Pulmonary artery endothelial cell (primary cell): ENCODE data around the gene PPP3CA. TPM values are rescaled to one million over a fixed set of nuclear protein-coding genes. Genes with fewer than 3 reads are reported as not detected.

Experiments
- DNase-seq: peaks from one replicate; pipeline ENCODE4 v3.0.0-alpha.2; 2011; ENCODE audit warnings: low read depth, low spot score
- total RNA-seq: library from RNA; depleted of rRNA; stranded (reverse); fragments of >200 nt; gene quantifications from 2 replicates; pipeline ENCODE4 v1.2.3, GENCODE V29; 2014

PPP3CA gene
- total RNA-seq, 1 donor from 2014 or later = 72.6 TPM

DNA sequence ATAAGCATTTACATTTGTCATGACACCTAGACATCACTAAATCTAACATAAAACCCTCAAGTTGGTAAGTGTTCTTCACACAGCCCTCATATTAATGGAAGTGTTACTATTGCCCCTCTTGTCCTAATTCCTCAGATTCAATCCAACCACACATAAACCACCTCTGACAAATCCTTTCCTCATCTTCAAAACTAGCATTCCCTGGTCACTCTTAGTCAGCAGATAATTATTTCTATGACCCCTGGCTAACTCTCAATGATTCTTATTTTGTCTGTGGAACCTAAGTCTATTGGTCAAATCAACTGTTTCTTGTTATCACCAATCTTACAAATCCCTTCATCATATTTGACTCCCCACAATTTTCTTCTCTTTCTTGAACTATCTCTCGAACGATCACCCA lies 168.6 kb downstream of the PPP3CA start:
- no peak for DNase-seq

DNA sequence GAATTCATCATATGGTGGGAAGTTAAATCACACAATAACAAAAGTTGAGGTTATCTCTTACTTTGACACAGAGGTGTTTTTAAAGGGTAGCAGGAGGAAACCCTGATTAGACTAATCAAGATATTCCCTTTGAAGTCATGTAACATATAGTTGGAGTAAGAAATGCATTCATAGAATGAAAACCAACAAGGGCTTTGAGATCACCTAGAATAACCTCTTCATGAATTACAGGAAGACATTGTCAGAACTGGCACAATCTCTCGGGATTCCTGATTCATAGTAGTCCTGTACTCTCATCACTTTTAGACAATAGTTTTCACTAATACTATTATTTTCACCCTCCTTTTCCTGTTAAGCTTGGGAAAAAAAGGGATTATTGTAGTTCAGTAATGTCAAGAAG lies 170.2 kb downstream of the PPP3CA start:
- DNase-seq = peak; percentile 86

DNA sequence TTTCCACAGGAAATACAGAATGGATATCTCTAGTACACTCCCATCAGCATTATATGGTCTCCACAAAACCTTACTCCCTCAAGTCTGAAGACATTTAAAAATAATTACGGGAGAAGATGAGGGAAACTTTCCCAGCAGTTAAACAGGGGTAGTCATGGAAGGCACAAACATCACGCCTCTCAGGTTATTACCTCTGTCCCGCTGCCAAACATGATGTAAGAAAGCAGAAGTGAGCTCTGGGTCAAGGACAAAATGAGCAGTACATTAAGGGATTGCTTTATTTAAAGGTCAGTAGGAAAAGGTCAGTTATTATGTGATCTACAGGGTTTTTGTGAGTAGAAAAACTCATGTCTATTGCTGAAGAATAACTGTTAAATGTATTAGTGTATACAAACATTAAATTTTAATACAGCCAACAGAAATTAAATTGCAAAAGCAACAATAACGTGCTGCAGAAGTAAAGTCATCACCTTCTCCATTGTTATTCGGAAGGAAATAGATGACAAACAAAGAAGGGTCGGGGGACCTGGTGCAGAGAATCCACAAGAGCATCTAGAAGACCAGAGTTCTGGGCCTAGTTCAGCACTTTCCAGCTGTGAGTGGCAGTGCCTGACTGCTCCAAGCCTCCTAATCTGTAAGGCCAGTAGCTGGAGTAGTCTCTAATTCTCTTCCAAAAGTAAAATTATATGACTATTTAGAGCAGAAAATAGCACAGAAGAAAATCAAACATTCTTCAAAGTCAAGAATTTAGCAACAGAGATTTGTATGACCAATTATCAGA lies 171.2 kb downstream of the PPP3CA start:
- DNase-seq = no peak

DNA sequence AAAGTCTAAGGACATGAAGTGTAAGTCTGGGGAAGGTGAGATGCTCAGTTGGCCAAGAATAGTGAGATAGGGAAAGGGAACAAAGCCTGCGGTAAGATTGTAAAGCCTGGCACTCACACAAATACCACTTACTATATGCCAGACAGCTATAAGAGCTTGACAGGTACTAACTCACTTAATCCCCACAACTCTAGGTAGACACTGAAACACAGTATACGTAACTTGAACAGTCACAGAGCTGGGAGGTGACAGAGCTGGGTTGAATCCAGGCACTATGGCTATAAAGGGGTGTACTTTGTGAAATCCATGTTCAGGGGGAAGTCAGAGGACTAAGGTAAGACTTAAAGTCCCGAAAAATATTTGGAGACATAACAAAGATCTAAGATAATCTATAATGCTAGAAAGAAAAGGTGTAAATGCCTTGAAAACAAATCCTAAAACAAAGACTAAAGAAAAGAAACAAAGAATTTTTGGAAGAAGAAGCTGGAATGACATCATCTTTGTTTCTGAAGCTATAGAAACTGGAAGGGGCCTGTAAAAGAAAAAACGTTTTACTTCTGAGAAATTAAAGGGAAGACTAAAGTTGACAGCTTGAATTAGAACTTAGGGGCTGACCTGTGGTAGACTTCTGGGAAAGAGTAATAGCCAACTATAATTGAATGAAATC lies 172.5 kb downstream of the PPP3CA start:
- no peak for DNase-seq

GRCh38 chr4:101172369-101172768 lies 175.0 kb downstream of the PPP3CA start:
- DNase-seq = no peak

DNA sequence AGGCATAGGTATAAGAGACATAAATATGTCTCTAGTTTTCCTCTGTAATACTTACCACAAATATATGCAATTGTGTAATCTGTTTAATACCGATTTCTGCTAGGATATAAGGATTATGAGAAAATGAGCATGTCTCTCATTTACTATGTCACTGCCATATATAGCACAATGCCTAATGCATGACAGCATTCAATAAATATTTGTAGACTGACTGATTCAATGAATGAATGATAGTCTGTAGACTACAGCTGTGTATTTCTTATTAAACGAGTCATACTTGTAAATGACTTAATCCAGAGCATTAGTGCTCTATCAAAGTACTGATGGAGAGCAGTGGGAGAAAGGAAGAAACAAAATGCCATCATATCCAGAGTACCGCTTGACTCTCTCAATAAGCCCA lies 175.6 kb downstream of the PPP3CA start:
- DNase-seq = no peak

- DNase-seq = peak; percentile 33
Measured at GRCh38 chr4:101169044-101170014, 178.0 kb downstream of the PPP3CA start.

- no peak for DNase-seq
Measured at GRCh38 chr4:101163936-101164335, 183.4 kb downstream of the PPP3CA start.

- DNase-seq = peak; percentile 8
Measured at GRCh38 chr4:101162990-101163380, 184.3 kb downstream of the PPP3CA start.

DNA sequence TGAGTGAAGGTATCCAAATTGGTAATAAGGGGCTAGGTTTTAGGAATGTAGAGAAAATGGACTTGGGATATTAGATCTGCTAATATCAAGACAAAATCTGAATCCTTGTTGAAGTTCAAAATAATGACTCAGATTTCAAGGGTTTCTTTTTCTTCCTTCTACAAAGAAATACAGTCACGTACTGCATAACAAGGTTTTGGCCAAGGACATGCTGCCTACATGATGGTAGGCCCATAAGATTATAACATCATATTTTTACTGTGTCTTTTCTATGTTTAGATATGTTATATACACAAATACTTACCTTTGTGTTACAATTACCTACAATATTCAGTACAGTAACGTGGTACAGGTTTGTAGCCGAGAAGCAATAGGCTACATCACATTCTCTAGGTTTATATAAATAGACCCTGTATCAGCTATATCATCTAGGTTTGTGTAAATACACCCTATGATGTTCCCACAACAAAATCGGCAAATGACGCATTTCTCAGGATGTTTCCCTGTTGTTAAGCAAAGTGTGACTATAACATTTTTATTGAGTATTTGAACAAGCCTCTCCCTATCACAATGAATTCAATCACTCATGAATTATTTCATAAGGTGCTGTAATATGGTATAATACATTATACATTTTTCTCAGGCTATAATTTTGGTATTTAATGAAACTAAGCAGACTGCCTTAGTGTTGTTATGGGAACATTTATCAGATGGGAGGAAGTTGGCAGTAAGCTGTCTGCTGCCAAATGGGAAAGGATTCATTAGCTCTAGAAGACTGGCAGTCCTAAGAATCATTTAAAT lies 186.3 kb downstream of the PPP3CA start:
- DNase-seq = no peak

GRCh38 chr4:101158507-101158906 lies 188.8 kb downstream of the PPP3CA start:
- DNase-seq = no peak

GRCh38 chr4:101158134-101158482 lies 189.2 kb downstream of the PPP3CA start:
- DNase-seq = no peak

DNA sequence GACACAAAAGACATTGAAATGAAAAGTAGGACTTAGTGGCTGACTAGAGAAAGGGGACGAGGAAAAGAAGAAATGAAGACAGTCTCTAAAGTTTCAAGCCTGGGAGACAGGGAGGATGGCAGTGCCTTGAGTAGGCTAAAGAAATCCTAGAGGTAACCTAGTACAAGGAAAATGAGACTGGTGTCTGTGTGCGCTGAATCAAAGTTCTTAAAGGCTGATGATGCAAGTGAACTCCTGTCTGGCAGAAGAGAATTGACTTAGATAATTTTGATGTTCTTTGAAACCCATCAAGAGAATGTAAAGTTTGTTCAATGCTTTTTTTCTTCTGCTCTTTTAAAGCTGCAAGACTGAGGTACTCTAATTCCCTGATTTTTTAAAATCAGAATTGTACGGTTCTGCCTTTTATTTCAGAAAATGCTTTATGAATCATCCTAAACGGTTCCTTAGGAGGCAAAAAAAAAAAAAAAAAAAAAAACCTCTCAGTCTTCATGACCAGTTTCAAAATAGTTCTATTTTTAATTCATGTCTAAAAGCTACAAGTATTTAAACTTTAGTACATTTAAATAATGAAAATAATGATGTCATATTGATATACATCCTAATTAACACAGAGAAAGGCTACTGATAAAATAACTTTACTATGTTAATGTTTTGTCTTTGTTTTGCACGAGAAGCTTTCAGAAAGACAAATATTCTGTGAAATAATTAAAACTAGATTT lies 189.8 kb downstream of the PPP3CA start:
- no peak for DNase-seq

DNA sequence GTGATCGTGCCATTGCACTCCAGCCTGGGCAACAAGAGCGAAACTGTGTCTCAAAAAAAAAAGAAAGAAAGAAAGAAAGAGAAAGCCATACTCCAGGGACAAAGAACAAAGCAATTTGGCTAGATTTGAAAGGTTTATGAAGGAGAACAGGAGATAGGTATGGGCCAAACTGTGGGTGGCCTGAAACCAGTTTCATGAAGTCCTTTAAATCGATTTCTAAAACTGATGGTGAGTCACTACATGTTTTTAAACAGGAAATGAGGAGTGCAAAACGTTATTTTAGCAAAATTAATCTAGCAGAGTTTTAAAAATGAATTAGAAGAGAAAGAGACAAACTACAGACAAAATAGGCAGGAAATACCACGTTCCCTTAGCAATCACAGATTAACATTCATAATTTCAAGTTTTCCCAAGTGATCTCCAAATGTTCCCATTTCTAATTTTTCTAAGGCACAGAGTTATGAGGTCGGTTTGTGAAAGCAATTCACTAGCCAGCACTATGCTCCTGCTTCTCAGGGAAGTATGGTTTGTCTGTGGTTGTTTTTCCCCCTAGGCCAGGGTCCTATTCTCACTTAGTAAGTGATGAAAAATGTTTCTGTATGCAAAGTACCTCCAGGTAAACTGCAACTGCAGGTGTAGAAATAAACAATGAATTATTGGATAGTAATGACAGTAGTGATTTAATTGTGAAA lies 190.6 kb downstream of the PPP3CA start:
- no peak for DNase-seq

DNA sequence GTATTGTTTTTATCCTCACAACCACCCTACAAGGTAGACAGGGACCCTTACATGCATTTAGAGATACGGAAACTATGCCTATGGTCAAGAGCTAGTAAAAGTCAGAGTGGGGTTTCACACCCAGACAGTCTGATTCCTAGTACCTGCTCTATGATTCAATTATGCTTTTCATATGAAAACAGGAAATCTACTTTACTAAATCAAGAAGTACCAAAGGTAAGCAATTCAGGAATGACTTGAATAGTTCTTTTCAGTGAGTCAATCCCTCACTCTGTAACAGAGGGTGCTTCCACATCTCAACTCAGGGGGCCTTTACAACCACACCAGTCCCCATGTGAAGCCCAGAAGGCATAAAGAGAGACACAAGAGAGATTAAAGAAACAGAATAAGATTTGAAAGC lies 191.4 kb downstream of the PPP3CA start:
- DNase-seq = no peak

- DNase-seq = no peak
Measured at GRCh38 chr4:101155368-101155767, 192.0 kb downstream of the PPP3CA start.

DNA sequence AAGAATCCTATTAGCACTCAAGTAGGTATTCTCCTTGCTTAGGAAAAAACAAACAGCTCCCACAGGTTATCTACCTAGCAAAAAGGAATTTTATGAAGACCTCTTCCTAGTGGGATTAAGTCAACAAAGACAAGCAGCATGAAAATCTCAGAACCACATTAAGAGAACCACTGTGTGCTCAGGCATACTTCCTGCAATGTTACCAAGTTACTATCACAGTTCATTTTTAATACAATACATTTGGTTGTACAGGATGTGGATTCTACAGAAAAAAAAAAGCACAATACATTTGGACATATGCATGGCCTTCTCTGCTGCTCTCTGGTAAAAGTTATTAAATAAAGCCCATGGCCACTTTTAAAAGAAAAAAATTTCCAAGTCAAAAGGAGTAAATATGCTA lies 193.7 kb downstream of the PPP3CA start:
- DNase-seq = no peak

DNA sequence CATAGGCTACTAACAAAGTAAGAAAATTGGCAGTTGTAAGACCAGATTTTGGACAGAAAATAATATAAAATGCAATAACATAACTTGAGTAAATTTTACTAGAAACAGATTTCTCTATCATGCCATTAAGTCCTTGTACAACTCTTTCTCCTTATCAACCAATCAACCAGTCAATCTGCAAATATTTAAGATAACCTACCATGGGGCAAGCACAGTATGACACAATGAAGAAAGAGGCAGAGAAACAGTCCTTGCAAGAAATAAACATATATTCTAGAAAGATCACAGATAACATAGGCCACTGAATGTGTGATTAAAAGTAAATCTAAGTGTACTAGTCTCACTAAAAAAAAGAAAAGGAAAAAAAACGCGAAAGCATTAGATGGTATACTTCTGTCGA lies 194.8 kb downstream of the PPP3CA start:
- no peak for DNase-seq

- no peak for DNase-seq
Measured at GRCh38 chr4:101148551-101148950, 198.8 kb downstream of the PPP3CA start.

GRCh38 chr4:101147283-101147682 lies 200.0 kb downstream of the PPP3CA start:
- no peak for DNase-seq
